GM21381 (cell line): ENCODE results near the gene PLAA.

ENCODE experiments used
- ATAC-seq: cut with Tn5 transposase; IDR thresholded peaks from one replicate; pipeline ENCODE4 v1.9.1; 2021; ENCODE audit warnings: mild to moderate bottlenecking, moderate library complexity; ENCODE audit not compliant: unreplicated experiment

The PLAA gene

DNA sequence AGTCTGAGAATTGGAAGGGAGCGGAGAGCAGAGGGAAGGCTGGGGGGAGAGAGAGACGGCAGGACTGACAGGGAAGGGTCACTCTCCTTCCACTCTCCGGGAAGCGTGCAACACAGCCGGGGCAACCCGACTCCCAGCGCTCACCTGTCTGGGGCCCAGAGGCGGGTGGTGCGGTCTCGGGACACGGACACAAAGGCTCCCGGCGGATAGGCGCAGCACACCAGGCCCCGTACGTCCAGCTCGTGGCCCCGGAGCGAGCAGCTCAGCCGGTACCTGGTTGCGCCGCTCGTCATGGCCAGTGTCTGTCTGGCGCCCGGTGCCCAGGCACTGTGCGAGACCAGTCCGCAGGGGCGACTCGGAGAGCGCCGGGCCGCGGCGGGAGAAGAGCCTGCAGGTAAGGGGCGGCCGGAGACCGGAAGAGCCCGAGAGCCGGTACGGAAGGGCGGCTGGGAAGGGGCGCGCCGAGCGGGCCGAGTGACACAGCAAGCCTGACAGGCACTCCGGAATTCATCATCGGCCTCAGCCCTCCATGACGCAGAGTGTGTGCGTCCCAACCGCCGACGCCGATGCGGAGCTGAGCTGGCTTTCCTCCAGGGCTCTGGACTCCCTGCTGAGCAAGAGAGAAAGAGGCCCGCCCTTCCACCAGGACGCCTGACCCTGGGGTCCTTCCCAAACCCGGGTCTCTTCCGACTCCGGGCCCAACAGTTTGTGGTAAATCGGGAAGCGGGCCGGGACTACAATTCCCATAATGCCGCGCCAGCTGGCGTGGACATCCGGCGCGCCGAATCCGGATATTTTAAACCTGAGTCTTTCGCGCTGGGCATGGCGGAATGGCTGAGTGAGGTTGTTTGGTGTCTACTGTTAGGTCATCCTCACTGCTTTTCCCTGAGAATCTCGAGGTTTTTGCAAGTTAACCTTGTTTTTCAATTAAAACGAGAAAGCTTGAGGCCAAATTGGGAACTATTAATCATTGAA, at the start of gene PLAA:
TSS of gene PLAA (minus strand) at position 490 of the 975 bp plus-strand sequence. CDS start at position 293, 197 bp downstream.
- ATAC-seq, result peak; percentile 99

GRCh38 chr9:26995810-26996209, 48.8 kb upstream of the PLAA start:
- no peak for ATAC-seq

DNA sequence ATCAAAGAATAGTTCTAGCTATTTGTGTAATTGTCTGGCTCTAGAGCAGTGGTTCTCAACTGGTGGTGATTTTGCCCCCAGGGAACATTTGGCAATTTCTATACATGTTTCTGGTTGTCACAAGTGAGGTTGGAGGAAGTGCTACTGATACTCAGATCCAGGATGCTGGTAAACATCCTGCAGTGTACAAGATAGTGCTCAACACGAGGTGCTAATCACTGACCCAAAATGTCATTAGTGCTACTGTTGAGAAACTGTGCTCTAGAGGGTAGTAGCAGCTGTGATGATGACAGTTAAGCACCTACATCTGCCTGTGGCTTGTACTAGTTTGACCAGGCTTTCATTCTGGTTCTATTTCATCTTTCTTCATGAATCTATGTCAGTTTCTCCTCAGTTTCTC, 36.3 kb upstream of the PLAA start:
- no peak for ATAC-seq

DNA sequence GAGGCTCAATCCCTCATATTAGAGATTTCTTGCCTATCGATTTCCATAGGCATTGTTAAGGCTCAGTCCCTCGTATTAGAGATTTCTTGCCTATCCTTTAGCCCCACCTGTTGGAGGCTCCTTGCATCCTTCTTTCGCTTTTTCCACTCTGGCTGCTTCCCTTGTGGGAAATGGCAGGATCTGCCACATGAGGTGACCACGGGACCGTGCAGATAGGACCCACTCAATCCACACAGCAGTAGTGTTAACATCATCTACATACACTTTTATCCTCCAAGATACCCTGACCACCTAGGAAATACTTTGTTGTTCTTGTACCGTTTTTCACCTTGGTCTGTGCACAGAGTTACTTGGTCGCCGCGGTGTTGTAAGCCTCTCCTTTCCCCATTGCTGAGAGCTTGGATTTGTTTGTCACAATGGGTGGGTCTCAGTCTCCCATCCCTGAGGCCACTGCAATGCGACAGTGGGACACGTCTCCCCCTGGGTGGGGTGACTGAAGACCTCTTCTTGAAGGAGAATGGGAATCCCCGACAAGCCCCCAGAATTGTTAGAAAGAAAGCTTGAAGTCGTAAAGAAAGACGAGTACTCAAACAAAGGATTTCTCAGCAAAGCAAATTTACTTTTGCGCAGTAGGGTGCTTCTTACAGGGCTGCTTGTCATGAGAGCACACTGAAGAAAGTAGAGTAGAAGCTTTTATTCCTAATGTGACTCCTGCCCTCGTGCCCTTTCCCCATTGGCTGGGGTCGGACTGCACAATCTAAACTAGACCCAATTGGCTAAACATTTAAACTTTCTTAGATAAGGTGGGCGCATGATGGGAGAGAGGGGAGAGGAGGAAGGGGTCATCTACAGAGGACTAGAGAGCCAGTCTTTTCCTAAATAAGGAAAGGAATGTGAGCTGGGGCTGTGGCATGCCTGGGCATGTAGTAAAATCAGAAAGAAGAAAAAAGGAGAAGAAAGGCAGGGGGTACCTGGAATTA, 29.0 kb upstream of the PLAA start:
- ATAC-seq, result no peak

- no peak for ATAC-seq
Measured at GRCh38 chr9:26974927-26975326, 27.9 kb upstream of the PLAA start.

DNA sequence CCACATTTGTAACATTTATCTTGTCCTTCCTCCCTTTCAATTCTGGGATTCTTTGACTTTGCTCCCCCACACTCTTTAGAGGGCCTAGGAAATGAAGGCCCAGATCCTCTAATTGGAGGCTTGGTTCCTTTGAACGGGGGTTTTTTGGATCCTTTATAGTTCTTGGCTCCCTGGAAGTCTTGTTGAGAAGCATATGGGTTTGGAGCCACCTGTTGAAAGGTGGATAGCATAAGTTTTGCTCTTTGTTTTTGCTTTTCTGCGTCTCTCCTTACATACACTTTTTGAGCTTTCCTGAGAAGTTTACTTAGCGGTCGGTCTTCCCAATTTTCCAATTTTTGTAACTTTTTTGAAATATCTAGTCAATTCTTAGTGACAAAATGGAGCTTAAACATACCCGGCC, 26.9 kb upstream of the PLAA start:
- ATAC-seq, result no peak

DNA sequence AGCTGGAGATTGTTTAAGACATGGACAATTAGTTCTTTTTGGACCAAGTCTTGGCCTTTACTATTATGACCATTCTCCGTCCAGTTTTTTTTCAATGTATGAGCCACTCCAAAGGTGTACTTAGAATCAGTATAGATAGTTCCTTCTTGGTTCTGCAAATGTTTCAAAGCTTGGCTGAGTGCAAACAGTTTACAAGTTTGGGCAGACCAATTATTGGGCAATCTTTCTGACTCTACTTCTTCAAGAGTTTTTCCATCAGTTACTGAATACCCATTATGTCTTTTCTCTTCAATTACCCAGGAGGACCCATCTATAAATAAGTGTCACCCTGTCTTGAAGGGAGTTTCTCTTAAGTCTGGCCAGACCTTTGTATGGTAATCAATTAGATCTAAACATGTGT, 24.7 kb upstream of the PLAA start:
- no peak for ATAC-seq

- ATAC-seq, result no peak
Measured at GRCh38 chr9:26956860-26957233, 9.8 kb upstream of the PLAA start.

- ATAC-seq, result peak; percentile 99
Measured at GRCh38 chr9:26955921-26956859, 9.1 kb upstream of the PLAA start, which contains the start of gene IFT74. Gene IFT74, plus strand, starts transcription at chr9:26956412. Its CDS starts 5,556 bp downstream, at chr9:26961968.

DNA sequence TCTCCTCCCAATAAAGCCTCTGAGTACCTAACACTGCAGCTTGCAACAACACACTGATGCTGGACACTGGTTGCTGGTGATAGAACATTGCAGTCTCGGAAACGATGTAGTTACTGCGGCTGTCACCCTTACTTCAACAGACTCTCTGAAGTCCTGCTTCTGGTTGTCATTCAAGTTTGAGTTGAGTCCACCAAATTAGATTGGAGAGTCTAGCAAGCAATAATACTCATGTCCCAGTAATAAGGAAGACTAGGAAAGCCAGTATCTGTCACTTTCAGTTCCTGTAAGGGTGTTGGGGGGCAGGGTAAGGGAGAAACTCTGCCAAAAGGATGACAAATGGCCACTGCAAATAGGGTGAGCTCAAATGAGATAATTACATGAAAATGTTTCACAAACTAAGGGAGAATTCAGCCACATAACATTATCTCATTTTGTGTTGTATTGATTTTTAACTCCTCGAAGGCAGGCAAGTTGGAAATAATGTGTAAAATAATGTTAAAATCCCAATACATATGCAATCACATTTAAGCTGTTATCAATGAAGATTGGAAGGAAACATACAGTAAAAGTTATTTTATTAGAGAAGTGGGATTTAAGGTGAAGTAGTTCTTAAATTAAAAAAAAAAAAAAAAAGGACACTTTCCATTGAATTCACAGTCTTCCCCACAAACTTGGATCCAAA, 8.3 kb upstream of the PLAA start:
- ATAC-seq, result no peak

DNA sequence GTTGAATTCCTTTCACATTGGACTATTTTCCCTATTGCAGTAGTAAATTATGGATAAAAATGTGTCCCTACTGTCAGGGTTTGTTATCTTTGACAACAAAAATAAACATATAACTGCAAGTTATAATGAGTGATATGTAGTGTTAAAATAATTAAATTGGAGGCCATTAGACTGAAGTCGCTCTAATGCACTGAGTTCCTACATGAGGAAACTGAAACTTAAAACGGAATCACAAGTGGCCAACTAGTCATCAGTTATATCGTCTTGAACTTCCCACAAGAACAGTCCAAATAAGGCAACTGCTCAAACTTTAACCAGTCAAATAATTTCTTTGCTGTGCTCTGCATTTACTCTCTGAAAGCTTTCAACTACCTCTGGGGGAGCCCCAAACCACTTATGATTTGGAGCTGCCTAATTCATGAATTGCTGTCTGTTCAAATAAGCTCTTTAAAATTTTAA, 7.0 kb upstream of the PLAA start:
- ATAC-seq, result no peak

DNA sequence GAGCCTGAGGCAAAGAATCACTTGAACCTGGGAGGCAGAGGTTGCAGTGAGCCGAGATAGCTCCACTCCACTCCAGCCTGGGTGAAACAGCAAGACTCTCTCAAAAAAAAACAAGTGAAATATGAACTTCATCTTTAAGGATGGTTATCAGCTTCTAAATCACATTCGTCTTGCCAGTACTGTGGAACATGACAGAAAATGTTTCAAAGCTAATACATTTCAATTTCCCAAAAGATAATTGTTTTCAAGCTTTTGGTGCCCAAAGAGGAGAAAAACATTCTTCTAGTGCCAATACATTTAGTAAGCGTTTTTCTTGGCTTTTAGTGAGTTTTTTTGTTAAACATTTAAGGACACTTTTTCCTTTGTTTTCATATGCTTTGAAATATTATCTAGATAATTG, 4.8 kb upstream of the PLAA start:
- ATAC-seq, result no peak

GRCh38 chr9:26950521-26950920, 3.5 kb upstream of the PLAA start:
- no peak for ATAC-seq

DNA sequence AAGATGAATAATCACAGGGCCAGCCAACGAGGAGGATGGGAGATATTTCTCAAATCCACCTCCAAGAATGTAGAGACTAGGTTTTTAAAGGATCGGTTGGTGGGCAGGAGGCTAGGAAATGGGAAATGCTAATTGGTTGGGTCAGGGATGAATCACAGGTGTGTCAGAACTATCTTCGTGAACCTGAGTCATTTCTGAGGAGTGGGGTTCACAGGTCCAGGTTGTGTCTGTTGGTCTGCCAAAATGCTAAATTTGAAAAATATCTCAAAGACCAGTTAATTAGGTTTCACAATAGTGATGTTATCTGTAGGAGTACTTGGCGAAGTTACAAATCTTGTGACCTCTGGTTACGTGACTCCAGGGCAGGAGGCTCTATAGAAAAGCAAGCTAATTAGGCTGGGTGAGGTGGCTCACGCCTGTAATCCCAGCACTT, 2.6 kb upstream of the PLAA start:
- no peak for ATAC-seq

- ATAC-seq, result no peak
Measured at GRCh38 chr9:26947736-26948135, 694 bp upstream of the PLAA start.

- no peak for ATAC-seq
Measured at GRCh38 chr9:26945591-26945990, 1.5 kb downstream of the PLAA start.

- ATAC-seq, result no peak
Measured at GRCh38 chr9:26940779-26941178, 6.3 kb downstream of the PLAA start.

GRCh38 chr9:26939955-26940711, 6.9 kb downstream of the PLAA start:
- ATAC-seq, result no peak
